HepG2 (cell line): ENCODE measurements around the gene ADAMTSL4. TPM values are rescaled to one million over a fixed set of nuclear protein-coding genes. Genes with fewer than 3 reads are reported as not detected.

Experiments
- ATAC-seq: fragments of 200-7000 bp; cut with Tn5 transposase; 3 replicates; pipeline ENCODE4 v1.9.1; 2020; ENCODE audit warnings: mild to moderate bottlenecking, moderate library complexity
- BruUV-seq: library from RNA; stranded (reverse); fragments of 400-500 nt; replicated peaks from 2 replicates; lab custom pipeline; 2021; lab: Mats Ljungman, UMichigan
- CTCF ChIA-PET: fragments of 300-600 bp; formaldehyde crosslinking; extraction: SDS; loops from one replicate; lab custom pipeline; 2021; ENCODE audit warnings: low total read pairs, inconsistent platforms, low intra/inter-chr PET ratio; lab: Yijun Ruan, JAX
- POLR2A ChIA-PET: fragments of 350-600 bp; sonication (Branson Sonifier 250); formaldehyde crosslinking; loops from one replicate; lab custom pipeline; 2020; ENCODE audit warnings: antibody characterized with exemption, inconsistent platforms; lab: Yijun Ruan, JAX
- DNase-seq: peaks from one replicate; pipeline ENCODE4 v3.0.0-alpha.2; 2015; ENCODE audit warnings: low spot score
- FAIRE-seq: peaks from 3 replicates; lab custom pipeline; 2011; peaks lifted over from hg19 to GRCh38; lab: Jason Lieb, UNC
- H2AFZ ChIP-seq: one replicate; pipeline ENCODE4 v1.6.1; 2011; ENCODE audit warnings: low read length, inconsistent platforms
- H3K27ac ChIP-seq: fragments of 300-600 bp; 3 replicates; pipeline ENCODE4 v1.8.0; 2011; ENCODE audit warnings: mixed run types, mild to moderate bottlenecking, mixed read lengths, low read length, inconsistent platforms; ENCODE audit not compliant: insufficient read depth; ENCODE audit errors: extremely low read length
- H3K27me3 ChIP-seq, 2 experiments: fragments of 200-600 bp in 1 of 2; 2 replicates in 1 of 2; 3 replicates in 1 of 2; pipeline versions ENCODE4 v1.6.0 to v1.8.0; 2011; ENCODE audit warnings: low read length in 2 of 2, mild to moderate bottlenecking in 2 of 2, moderate library complexity in 2 of 2, inconsistent platforms in 1 of 2; ENCODE audit not compliant: insufficient read depth in 2 of 2, control insufficient read depth in 1 of 2
- H3K36me3 ChIP-seq, 2 experiments: fragments of 200-600 bp in 1 of 2; replicated peaks in 1 of 2; 2 replicates in 1 of 2; 3 replicates in 1 of 2; pipeline versions ENCODE4 v1.5.1 to v1.8.0; 2011; ENCODE audit warnings: low read length in 2 of 2, inconsistent platforms in 1 of 2; ENCODE audit not compliant: insufficient read depth in 2 of 2, control insufficient read depth in 1 of 2
- H3K4me1 ChIP-seq: 2 replicates; pipeline ENCODE4 v1.5.1; 2012; ENCODE audit warnings: low read length, inconsistent platforms; ENCODE audit not compliant: insufficient read depth
- H3K4me2 ChIP-seq: 2 replicates; pipeline ENCODE4 v1.6.0; 2011; ENCODE audit warnings: low read depth, low read length, inconsistent platforms
- H3K4me3 ChIP-seq, 3 experiments: fragments of 200-600 bp in 1 of 3; sonication (generic), shearing (Covaris generic) in 1 of 3; replicated peaks in 1 of 3; 2 replicates each; pipeline ENCODE4 v1.5.1; 2011 to 2016; ENCODE audit warnings: low read length in 3 of 3, inconsistent platforms in 2 of 3, low read depth in 2 of 3, mild to moderate bottlenecking in 2 of 3, control low read depth in 1 of 3, mixed read lengths in 1 of 3; ENCODE audit not compliant: insufficient read depth in 1 of 3
- H3K79me2 ChIP-seq: one replicate; pipeline ENCODE4 v1.6.1; 2011; ENCODE audit warnings: low read length, inconsistent platforms; ENCODE audit not compliant: insufficient read depth
- H3K9ac ChIP-seq: 2 replicates; pipeline ENCODE4 v1.6.0; 2011; ENCODE audit warnings: mild to moderate bottlenecking, low read depth, low read length, inconsistent platforms; ENCODE audit not compliant: insufficient read depth
- H3K9me3 ChIP-seq: 2 replicates; pipeline ENCODE4 v1.5.1; 2012; ENCODE audit warnings: mild to moderate bottlenecking, low read length
- H4K20me1 ChIP-seq: 2 replicates; pipeline ENCODE4 v1.6.0; 2011; ENCODE audit warnings: inconsistent platforms, mild to moderate bottlenecking, low read length, moderate library complexity; ENCODE audit not compliant: insufficient read depth
- CEBPB ChIP-seq: IDR thresholded peaks from 2 replicates; pipeline ENCODE4 v1.6.1; 2011; ENCODE audit warnings: low read depth, low read length, improper control_type of control experiment, borderline replicate concordance
- FIP1L1 ChIP-seq: fragments of 200-400 bp; formaldehyde crosslinking; IDR thresholded peaks from 2 replicates; pipeline ENCODE4 v1.6.1; 2018; ENCODE audit warnings: low read depth, mild to moderate bottlenecking, low read length, moderate library complexity, borderline replicate concordance; ENCODE audit not compliant: insufficient read depth
- KLF12 ChIP-seq: sonication (generic); formaldehyde crosslinking; IDR thresholded peaks from 2 replicates; pipeline ENCODE4 v1.4.0; 2020; ENCODE audit warnings: missing genetic modification reagents, borderline replicate concordance
- KMT2A ChIP-seq: sonication (generic); formaldehyde crosslinking; IDR thresholded peaks from 2 replicates; pipeline ENCODE4 v1.4.0; 2020; ENCODE audit warnings: missing genetic modification reagents
- NCOA1 ChIP-seq: sonication (generic); formaldehyde crosslinking; IDR thresholded peaks from 2 replicates; pipeline ENCODE4 v1.9.0; 2021; ENCODE audit warnings: missing genetic modification reagents
- RFXANK ChIP-seq: IDR thresholded peaks from 2 replicates; pipeline ENCODE4 v1.6.1; 2016
- SOX13 ChIP-seq, 3 experiments: fragments of 450-650 bp in 1 of 3; sonication (generic) in 1 of 3; formaldehyde crosslinking in 1 of 3; IDR thresholded peaks in 2 of 3; conservative IDR thresholded peaks in 1 of 3; 2 replicates each; pipeline versions ENCODE4 v1.5.0 to v1.6.1; 2016 to 2020; ENCODE audit warnings: antibody characterized with exemption in 1 of 3, mild to moderate bottlenecking in 1 of 3, missing compliant biosample characterization in 1 of 3, missing genetic modification reagents in 1 of 3, moderate library complexity in 1 of 3
- SSRP1 ChIP-seq: IDR thresholded peaks from 2 replicates; pipeline ENCODE4 v1.6.1; 2016; ENCODE audit warnings: control low read depth
- ZMYM3 ChIP-seq: sonication (generic); formaldehyde crosslinking; IDR thresholded peaks from 2 replicates; pipeline ENCODE4 v1.5.1; 2020; ENCODE audit warnings: mild to moderate bottlenecking, missing genetic modification reagents
- ZNF232 ChIP-seq: sonication (generic); formaldehyde crosslinking; IDR thresholded peaks from 2 replicates; pipeline ENCODE4 v1.4.0; 2020; ENCODE audit warnings: missing genetic modification reagents, borderline replicate concordance
- ZNF546 ChIP-seq: sonication (generic); formaldehyde crosslinking; conservative IDR thresholded peaks from 2 replicates; pipeline ENCODE4 v1.8.1; 2023; ENCODE audit warnings: mild to moderate bottlenecking, missing genetic modification reagents
- ZNF629 ChIP-seq: sonication (generic); formaldehyde crosslinking; conservative IDR thresholded peaks from 2 replicates; pipeline ENCODE4 v1.5.0; 2020; ENCODE audit warnings: missing genetic modification reagents
- ZNF883 ChIP-seq: sonication (generic); formaldehyde crosslinking; IDR thresholded peaks from 2 replicates; pipeline ENCODE4 v1.5.1; 2020; ENCODE audit warnings: mild to moderate bottlenecking, missing genetic modification reagents; ENCODE audit errors: not compliant biosample characterization
- WGBS: methylation state at CpG from one replicate; pipeline ENCODE4 v1.1.6; 2017; ENCODE audit warnings: low lambda C conversion rate; 5-methylcytosine and 5-hydroxymethylcytosine counted together
- in situ Hi-C: cut with HindIII; loops from 2 replicates; pipeline ENCODE4 v1.10.0; 2017; ENCODE audit warnings: low pct_unique_long_range_greater_than_20kb; ENCODE audit not compliant: extremely low pct_ligation_motif_present
- intact Hi-C: fragments of 100-400 bp; cut with micrococcal nuclease; formaldehyde crosslinking; loops from one replicate; pipeline ENCODE4 v1.10.0; 2022; ENCODE audit not compliant: unreplicated experiment
- polyA plus RNA-seq, 8 experiments: library from polyadenylated mRNA; depleted of rRNA in 3 of 8; stranded (reverse) in 7 of 8; unstranded in 1 of 8; fragments of >200 nt; fragmentation: Illumina TruSeq in 4 of 8; extraction: Trizol in 4 of 8; gene quantifications; 2 replicates each; pipeline versions ENCODE4 v1.2.1 to v1.2.3, GENCODE V29; 2011 to 2016; ENCODE audit warnings: low read depth in 4 of 8, missing spikeins in 1 of 8, mixed read lengths in 1 of 8; ENCODE audit not compliant: insufficient read depth in 1 of 8
- total RNA-seq, 5 experiments: library from RNA; depleted of rRNA; stranded (reverse); fragments of >200 nt; fragmentation: Illumina TruSeq; extraction: Trizol; gene quantifications; 2 replicates each; pipeline ENCODE4 v1.2.3, GENCODE V29; 2016; ENCODE audit warnings: low read depth in 1 of 5
- TF ChIP-seq, protein P1 (sequence below): sonication (generic); formaldehyde crosslinking; IDR thresholded peaks from 2 replicates; pipeline ENCODE4 v1.5.0; 2020; ENCODE audit warnings: mild to moderate bottlenecking, missing genetic modification reagents, moderate library complexity
- TF ChIP-seq, protein P2 (sequence below): sonication (generic); formaldehyde crosslinking; IDR thresholded peaks from 2 replicates; pipeline ENCODE4 v1.4.0; 2020; ENCODE audit warnings: missing genetic modification reagents; ENCODE audit errors: not compliant biosample characterization

Gene ADAMTSL4
- total and polyA plus RNA-seq, 2 of the 13 experiments (the other 11 are each of a cell fraction or from before 2014, with no cell fraction given): 3.9 to 16.4 TPM

DNA sequence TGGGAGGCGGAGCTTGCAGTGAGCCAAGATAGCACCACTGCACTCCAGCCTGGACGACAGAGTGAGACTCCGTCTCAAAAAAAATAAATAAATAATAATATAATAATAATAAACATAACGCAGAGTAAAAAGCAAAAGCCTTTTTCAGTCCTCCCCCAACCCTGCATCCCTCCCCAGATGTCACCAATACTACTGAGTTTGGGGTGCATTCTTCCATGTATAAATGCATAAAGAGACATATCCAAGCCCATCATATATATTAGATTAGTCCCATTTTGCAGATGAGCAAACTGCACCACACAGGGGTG lies 930 bp upstream of the ADAMTSL4 start:
- peak overlapping the region; percentile 76 for H3K9ac ChIP-seq

DNA sequence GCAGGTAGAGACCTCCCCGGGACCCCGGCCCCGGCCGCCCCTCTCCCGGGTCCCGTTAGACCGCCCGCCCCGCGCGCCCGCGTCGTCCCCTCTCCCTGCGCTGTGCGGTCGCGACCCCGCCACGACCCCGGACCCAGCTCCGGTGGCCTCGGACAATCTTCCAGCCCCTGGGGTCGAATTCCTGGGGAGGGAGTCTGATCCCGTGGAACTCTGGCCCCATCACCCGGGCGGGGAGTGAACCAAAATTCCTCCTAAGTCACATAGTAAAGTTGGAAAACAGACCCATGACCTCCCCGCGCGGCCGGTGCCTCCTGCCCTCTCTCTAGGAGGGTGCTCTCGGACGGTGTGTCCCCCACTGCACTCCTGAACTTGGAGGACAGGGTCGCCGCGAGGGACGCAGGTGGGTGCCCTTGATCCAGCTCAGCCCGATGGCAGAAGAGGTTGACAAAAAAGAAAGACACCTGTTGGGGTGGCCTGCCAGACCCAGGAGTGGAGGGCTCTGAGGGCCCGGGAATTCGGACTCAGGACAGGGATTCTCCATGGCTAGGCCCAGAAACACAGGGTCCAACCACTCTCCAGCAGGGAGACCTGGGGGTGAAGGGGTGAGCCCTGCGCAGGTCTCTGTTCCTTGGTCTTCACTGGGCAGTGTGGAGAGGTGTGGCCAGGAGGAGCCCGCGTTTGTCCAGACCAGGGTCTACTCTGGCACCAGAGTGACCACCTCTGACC lies 451 bp downstream of the ADAMTSL4 start:
- DNase-seq (no peak), ATAC-seq (peak; percentile 22), FAIRE-seq (no peak)
- Histone ChIP-seq H3K4me3 (peak overlapping the region; percentile 60 to 83 (median 63)), H3K27ac (peak overlapping the region; percentile 46), H3K36me3 (no peaks in the 10 kb centered on the region), H3K27me3 (no peaks in the 10 kb centered on the region; a peak in 1 of 5 replicates), H3K4me1 (peaks cover 59% of the 10 kb centered on the region), H3K9me3 (no peaks in the 10 kb centered on the region), H3K79me2 (no peaks in the 10 kb centered on the region), H2AFZ (no peak overlapping the region), H4K20me1 (no peaks in the 10 kb centered on the region), H3K4me2 (peak overlapping the region; percentile 100), H3K9ac (peak overlapping the region; percentile 66)
- TSS peak; percentile 64 for BruUV-seq
- ChIA-PET POLR2A (interaction anchor here (1.2 to 6.9 kb wide), 9 partner anchors 12 to 147 kb away, joined by 3 to 88 read pairs (median 6); partner anchors contain the start of genes ENSA, FALEC, GOLPH3L and MCL1), CTCF (no interaction called here)
- intact Hi-C loops (loop anchor here (10.0 kb wide), 1 partner anchor 295 kb away; the partner anchor contains the start of gene CA14), in situ Hi-C loops (loop anchor here (5.0 kb wide), 1 partner anchor 82 kb away; no protein-coding TSS in a partner anchor)
- WGBS: 0% methylated on average over 10 of the region's 43 CpGs
- TF ChIP-seq ZNF546 (CRISPR knock-in tag): no peak
- TF ChIP-seq FIP1L1: no peak
- TF ChIP-seq ZNF883: peak; percentile 11
- TF ChIP-seq ZNF232: no peak
- TF ChIP-seq KLF12 (CRISPR knock-in tag): no peak
- TF ChIP-seq SSRP1 (CRISPR knock-in tag): 0 out of 2 replicates have a peak, but pooled peaks have one; percentile 74
- TF ChIP-seq, protein P1, sequence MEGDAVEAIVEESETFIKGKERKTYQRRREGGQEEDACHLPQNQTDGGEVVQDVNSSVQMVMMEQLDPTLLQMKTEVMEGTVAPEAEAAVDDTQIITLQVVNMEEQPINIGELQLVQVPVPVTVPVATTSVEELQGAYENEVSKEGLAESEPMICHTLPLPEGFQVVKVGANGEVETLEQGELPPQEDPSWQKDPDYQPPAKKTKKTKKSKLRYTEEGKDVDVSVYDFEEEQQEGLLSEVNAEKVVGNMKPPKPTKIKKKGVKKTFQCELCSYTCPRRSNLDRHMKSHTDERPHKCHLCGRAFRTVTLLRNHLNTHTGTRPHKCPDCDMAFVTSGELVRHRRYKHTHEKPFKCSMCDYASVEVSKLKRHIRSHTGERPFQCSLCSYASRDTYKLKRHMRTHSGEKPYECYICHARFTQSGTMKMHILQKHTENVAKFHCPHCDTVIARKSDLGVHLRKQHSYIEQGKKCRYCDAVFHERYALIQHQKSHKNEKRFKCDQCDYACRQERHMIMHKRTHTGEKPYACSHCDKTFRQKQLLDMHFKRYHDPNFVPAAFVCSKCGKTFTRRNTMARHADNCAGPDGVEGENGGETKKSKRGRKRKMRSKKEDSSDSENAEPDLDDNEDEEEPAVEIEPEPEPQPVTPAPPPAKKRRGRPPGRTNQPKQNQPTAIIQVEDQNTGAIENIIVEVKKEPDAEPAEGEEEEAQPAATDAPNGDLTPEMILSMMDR (CRISPR knock-in tag): peak; percentile 49
- TF ChIP-seq RFXANK (CRISPR knock-in tag): no peak

More for the DNA sequence above, 930 bp upstream of the ADAMTSL4 start:
- Histone ChIP-seq H3K27me3 (no peaks in the 10 kb centered on the region; a peak in 1 of 5 replicates), H3K36me3 (no peaks in the 10 kb centered on the region), H3K9me3 (no peaks in the 10 kb centered on the region)
- in situ Hi-C loops: no loop called here
- TF ChIP-seq NCOA1 (0 out of 2 replicates have a peak, but pooled peaks have one; percentile 13), KMT2A (no peak), SOX13 (IDR thresholded peaks at IDR 0.05) (no peak), SOX13 (CRISPR knock-in tag; conservative IDR thresholded peaks at IDR 0.05 in 1 of 2, IDR thresholded peaks at IDR 0.05 in 1 of 2) (no peak), ZNF629 (CRISPR knock-in tag) (peak; percentile 91; the same call in 1 of the 2 replicates), ZMYM3 (CRISPR knock-in tag) (peak; percentile 36; the same call in 1 of the 2 replicates), CEBPB (no peak)
- TF ChIP-seq, protein P2, sequence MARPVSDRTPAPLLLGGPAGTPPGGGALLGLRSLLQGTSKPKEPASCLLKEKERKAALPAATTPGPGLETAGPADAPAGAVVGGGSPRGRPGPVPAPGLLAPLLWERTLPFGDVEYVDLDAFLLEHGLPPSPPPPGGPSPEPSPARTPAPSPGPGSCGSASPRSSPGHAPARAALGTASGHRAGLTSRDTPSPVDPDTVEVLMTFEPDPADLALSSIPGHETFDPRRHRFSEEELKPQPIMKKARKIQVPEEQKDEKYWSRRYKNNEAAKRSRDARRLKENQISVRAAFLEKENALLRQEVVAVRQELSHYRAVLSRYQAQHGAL: peak; percentile 0
- TF ChIP-seq, all 625 proteins: peak for 4
- DNase-seq: no peak
- BruUV-seq: no TSS peak
- 26% methylated on average over 4 of the region's 4 CpGs for WGBS
- Histone ChIP-seq H3K4me3 (peak overlapping the region; percentile 62 to 83 (median 63)), H3K27ac (peak overlapping the region; percentile 57), H3K4me2 (peak overlapping the region; percentile 100), H2AFZ (no peak overlapping the region), H3K79me2 (no peaks in the 10 kb centered on the region), H4K20me1 (no peaks in the 10 kb centered on the region), H3K4me1 (peaks cover 62% of the 10 kb centered on the region)
- FAIRE-seq: no peak
- intact Hi-C loops: no loop called here
- ChIA-PET POLR2A (interaction anchor here (1.2 to 6.9 kb wide), 6 partner anchors 14 to 149 kb away, joined by 3 to 88 read pairs (median 6); partner anchors contain the start of genes FALEC, GOLPH3L and MCL1), CTCF (no interaction called here)
- ATAC-seq: no peak
